ENCODE data around the gene ALPP.
"Not testable (repeated sequence)": the region's sequence is repeated elsewhere in the genome, so short reads cannot be mapped to it uniquely, and the experiment has no call there.

The ALPP gene

DNA sequence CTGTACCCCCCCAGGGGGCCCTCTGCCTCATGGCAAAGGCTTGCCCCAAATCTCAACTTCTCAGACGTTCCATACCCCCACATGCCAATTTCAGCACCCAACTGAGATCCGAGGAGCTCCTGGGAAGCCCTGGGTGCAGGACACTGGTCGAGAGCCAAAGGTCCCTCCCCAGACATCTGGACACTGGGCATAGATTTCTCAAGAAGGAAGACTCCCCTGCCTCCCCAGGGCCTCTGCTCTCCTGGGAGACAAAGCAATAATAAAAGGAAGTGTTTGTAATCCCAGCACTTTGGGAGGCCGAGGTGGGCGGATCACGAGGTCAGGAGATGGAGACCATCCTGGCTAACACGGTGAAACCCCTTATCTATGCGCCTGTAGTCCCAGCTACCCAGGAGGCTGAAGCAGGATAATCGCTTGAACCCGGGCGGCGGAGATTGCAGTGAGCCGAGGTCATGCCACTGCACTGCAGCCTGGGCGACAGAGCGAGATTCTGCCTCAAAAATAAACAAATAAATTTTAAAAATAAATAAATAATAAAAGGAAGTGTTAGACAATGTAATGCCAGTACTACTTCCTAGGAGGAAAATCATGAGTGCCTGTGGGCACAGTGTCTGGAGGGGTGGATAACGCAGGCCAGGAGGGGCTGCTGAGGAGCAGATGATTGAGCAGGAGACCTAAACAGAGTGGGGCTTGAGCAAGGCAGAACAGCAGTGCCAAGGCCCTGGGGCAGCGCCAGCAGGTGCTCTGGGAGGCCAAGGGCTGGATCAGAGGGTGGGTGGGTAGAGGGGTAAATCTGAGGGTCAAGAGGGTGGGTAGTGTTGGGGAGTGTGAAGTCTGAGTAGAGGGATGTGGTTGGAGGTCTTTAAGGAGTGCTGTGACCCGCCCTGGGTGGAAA, 4.0 kb downstream of the ALPP start:
- DNase-seq = no peak

DNA sequence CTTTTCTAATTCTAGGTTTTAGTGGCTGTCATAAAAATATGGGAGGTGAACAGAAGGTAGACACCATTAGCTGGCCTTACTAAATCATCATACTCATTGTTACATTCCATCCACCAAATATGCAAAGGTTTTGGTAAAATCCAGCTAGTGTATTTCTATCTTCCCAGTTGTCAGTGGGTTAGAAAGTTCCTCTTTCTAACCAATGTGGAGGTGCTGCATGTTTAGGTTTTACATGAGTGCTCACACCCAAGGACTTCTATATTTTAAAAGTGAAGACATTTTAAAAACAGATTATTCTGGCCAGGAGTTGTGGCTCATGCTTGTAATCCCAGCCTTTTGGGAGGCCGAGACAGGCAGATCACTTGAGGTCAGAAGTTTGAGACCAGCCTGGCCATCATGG, 5.9 kb downstream of the ALPP start:
- no peak for DNase-seq

DNA sequence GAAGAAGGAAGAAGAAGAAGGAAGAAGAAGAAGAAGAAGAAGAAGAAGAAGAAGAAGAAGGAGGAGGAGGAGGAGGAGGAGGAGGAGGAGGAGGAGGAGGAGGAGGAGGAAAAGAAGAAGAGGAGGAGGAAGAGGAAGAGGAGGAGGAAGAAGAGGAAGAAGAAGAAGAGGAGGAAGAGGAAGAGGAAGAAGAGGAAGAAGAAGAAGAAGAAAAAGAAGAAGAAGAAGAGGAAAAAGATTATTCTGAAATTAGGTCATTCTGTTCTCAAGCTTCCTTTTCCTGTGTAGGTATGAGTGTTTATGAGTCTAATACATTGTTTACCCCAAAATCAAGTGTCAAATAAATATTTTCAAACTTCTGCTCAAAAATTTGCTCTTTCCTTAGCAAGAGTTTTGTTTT, 6.5 kb downstream of the ALPP start:
- DNase-seq = not testable (repeated sequence)

DNA sequence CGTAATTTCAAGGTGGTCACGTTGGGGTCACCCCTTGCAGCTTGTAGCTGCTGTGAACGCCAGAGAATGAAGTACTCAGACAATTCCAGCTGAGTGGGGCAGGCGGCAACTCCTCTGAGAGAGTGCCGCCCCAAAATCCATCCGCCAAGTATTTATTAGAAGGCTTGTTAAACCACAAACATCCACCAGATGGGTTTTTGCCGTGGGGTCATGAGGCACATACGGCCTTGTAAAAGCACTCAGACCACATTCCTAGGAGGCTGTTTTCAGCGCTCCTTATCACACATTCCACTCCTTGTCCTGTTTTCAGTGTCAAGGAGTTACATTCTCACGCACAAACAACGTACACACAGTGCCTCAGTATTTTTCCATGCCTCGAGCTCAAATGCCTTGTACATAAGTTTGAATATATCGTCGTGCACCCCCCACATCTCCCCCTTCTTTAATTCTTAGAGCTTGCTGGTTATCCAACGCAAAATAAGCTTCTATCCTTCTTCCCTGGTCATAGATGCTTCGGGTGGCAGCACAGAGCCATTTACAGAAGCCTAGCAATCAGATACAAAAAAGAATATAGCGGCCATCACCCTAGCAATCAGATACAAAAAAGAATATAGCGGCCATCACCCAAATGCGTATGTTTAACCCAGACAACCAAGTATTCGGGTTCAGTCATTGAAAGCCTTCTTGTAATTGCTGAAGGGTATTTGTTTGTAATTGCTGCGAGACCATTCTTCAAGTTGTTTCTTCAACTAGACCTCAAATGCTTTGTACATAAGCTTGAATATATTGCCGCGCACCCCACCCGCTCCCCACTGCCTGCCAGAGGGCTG, 7.3 kb downstream of the ALPP start:
- DNase-seq = no peak

DNA sequence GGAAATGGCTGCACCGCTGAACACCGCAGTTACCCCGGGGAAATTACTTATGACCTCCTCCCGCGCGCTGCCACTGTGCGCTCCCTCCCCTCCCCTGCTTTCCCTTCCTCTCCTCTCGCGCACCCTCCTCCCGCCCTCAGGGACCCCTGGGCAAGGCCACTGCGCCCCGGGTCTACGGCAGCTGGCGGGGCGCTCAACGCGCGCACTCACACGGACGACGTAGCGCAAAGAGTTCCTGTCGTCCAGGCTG, 7.9 kb downstream of the ALPP start:
- DNase-seq = no peak

DNA sequence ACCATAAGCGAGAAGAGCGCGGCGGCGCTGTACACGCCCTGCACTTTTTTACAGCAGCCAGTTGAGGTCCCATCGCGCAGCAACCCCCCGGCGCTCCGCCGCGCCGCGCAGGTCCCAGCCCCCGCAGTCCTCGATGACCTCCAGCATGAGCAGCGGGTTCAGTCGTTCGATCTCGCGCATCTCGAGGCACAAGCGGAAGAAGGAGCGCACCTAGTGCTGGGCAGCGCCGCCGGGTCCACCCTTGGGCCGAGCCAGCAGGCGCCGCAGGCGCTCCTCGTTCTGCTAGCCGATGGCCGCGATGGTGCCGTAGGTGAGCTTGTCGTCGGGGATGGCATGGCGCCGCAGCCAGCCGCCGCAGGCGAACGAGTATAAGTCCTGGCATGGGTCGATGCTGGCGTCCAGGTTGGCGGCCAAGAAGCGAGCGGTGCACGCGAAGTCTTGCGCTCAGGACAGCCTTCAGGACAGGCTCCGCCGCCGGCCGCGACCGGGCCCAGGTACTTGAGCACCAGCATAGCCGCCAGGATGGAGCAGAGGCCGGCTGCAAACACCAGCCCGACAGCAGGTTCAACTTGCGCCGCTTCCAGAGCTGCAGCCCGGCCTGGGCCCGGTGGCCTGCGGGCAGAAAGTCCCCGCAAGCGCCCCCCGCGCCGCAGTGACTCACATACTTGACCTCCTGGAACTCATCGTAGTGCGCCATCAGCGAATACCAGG, 8.3 kb downstream of the ALPP start:
- DNase-seq = no peak

DNA sequence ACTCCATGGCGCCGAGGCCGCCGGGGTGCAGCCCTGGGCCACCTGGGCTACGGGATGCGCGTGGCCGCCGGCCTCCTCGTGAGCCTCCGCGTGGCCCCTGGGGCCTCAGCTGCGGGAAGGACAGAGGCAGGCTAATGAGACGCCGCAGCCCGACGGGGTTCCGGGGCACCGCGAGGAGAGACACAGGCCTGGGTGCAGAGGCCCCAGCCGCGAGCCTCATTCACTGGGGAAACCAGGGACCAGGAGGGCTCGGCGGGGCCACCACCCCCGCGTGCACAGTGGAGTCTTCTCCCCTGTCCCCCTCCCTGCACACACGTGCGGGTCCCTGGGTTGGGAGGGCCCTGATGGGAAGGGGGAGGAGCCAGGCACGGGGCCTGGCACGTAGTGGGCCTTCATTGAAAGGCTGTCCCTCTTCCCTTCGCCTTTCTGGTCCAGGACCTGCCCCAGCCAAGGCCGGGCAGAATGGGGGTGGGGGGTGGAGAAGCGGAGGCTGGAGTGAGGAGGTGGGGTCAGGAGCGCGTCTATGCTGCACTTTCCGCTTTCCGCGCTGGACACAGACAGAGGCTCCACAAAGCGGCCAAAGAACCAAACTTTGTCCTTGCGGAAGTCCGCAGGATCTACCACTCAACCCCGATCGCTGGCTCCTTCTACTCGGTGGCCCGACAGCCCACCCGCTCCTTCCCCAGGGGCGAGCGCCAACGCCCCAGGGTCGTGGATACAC, 9.1 kb downstream of the ALPP start:
- DNase-seq = no peak

DNA sequence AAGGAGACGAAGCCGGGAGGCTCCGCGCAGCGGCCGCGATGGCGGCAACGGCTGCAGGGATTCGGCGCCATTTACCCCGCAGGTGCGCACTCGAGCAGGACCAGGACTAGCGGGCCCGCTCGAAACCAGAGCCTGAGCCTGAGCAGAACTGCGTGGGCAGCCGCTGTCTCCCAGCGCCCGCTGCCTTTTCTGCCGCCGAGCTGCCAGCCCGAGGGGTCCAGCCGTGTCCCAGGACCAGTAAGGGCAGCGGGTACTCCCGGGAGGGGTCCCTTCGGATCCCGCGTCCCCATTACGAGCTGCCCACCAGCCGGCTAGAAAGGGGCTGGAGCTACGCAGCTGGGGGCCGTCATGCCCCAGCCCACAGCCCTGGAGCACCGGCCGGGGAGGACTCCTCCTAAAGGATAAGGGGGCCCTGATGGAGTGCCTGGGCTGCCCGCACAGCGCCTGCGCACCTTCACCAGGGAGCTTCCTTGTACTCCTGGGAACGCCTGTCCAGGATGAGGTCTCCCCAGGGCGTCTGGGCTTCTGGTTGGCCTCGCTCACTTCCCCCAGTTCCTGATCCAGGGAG, 9.9 kb downstream of the ALPP start:
- no peak for DNase-seq

DNA sequence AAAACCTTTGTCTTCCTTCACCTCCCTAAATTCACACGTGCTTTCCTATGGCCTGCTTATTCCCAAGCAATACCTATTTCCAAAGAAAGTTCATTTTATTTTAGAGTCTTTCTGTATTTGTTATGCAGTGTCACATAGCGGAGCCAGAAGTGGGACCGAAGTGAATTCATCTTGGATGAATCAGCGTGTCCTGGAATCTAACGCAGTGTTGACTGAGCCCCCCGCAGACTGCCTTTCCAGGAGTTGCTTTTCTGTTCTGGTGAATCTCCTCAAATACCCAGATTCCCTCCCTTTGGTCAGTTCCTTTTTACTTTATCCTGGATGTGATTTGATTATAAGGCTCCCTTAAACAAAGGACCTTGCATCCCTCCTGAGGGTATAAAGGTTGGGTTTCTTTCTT, 10.8 kb downstream of the ALPP start:
- DNase-seq = no peak

DNA sequence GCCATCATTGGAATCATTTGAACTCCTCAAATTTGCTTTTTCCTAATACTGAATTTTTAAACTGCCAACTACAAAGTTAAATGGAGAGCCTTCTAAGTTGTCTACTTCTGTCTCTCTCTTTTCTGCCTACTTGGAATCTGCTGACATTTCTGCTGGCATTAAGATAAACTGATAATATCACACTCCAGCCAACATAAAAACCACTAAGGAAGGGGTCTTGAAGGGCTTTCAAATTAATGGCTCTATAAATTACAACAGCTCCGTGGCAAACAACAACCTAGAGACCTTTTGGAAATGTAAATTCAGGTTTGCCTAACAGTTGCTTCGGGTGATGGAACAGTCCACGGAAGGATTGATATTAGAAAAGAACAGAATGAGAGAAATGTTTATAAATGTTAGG, 12.1 kb downstream of the ALPP start:
- no peak for DNase-seq

DNA sequence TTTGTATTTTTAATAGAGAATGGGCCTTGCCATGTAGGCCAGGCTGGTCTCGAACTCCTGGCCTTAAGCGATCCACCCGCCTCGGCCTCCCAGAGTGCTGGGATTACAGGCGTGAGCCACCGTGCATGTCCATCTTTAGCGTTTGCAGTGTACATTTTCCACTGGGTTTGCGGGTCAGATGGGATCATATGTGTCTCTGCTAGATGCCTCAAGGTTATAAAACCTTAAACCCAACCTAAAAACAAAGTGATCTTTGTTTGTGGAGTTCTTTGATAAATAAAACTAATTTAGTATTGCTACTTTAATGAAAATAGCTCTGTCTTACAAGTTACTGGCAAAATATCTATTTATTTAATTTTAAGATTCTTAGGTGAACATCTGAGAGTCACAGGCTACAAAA, 15.0 kb downstream of the ALPP start:
- no peak for DNase-seq

DNA sequence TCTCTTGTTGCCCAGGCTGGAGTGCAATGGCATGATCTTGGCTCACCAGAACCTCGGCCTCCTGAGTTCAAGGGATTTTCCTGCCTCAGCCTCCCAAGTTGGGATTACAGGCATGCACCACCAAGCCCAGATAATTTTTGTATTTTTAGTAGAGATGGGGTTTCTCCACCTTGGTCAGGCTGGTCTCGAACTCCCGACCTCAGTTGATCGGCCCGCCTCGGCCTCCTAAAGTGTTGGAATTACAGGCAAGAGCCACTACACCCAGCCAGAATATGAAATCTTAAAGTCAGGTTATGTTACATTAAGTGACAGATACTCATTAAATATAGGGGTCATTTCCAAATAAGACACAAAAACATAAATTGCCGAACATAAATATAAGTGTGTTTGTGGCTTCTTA, 15.9 kb downstream of the ALPP start:
- not testable (repeated sequence) for DNase-seq

DNA sequence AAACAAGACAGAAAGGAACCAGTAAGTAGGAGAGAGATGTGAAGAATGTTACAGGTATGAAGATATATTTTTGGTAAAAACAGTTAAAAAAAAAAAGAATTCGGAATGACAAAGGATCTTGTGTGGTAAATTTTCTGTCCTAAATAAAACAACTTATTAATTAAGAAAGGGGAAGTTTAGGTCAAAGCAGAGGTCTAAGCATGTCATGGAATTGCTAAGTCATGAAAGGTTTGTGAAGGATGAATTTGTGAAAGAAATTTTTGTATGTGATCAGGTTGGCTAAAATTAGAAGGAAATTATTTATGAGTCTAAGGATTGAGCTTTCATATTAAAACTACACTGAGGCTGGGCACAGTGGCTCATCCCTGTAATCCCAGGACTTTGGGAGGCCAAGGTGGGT, 17.0 kb downstream of the ALPP start:
- no peak for DNase-seq

DNA sequence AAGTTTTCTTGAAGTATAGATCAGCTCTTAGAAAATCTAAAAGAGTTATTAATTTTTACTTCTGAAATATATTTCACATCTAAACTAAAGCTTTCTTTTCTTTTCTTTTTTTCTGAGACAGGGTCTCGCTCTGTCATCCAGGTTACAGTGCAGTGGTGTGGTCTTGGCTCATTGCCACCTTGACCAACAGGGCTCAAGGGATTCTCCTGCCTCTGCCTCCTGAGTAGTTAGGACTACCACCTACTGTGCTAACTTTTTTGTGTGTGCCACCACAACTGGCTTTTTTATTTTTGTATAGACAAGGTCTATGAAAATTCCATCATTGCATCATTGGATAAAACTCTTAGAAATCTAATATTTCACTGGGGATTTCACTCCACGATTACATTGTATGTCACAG, 18.1 kb downstream of the ALPP start:
- DNase-seq = no peak

DNA sequence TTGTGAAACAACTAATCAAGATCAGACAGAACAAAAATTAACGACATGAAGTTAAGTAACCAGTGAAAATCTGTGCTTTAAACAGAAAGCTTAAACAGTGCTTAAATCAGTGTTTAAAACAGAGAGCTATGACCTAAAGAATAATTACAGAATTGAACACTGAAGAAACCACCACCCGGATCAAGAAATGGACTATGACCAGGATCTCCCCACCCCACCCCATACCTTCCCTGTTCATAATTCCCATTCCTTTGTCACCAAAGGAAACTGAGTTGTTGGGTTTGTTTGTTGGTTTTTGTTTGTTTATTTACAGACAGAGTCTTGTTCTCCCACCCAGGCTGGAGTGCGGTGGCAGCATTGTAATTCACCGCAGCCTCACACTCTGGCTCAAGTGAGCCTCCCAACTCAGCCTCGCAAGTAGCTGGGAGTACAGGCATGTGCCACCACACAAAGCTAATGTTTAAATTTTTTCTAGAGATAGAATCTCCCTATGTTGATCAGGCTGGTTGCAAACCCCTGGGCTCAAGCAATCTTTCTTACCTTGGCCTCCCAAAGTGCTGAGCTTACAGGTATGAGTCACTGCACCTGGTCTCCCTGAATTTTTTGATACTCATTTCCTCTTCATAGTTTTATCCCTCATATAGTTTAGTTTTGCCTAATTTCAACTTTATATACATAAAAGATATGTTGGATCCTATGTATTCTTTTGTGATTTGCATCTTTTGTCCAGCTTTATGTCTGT, 19.9 kb downstream of the ALPP start:
- no peak for DNase-seq

DNA sequence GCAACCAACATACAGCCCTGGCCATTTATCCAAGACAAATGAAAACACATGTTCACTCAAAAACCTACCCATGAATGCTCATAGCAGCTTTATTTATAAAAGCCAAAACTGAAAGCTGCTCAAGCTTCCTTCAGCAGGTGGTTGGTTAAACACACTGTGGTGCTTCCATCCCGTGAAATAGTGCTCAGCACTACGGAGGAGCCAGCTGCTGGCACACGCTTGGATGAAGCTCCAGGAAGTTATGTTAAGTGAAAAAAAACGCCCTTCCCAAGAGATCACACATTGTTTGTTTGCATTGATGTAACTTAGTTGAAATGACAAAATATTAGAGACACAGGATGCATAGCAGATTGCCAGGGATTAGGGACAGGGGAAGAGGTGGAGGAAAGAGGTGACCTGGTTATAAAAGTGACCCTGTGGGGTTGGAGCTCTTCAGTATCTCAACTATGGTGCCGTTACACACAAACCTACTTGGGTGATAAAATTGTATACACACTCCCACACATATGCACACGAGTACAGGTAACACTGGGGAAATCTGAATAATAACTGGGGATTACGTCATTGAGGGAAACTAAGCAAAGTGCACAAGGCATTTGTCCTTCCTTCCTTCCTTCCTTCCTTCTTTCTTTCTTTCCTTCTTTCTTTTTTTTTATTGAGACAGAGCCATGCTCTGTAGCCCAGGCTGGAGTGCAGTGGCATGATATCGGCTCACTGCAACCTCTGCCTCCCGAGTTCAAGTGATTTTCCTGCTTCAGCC, 21.9 kb downstream of the ALPP start:
- no peak for DNase-seq

DNA sequence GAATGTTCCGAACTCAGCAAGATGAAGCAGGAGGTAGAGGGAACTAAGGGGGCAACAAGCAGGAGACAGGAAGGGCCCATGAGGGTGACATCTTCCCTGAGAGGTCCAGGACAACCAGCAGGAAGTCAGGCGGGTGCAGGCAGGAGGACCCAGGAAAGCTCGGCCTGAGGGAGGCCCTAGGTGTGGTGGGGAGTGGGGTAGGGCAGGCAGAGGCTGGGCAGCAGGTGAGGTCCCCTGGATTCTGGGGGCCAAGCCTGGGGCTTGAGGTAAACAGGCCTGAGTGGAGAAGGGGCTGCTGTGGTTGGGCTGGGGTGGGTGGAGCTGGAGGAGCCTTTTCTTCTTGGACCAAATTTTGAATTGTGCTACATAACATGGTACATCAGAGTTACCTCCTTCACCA, 24.0 kb downstream of the ALPP start:
- no peak for DNase-seq

DNA sequence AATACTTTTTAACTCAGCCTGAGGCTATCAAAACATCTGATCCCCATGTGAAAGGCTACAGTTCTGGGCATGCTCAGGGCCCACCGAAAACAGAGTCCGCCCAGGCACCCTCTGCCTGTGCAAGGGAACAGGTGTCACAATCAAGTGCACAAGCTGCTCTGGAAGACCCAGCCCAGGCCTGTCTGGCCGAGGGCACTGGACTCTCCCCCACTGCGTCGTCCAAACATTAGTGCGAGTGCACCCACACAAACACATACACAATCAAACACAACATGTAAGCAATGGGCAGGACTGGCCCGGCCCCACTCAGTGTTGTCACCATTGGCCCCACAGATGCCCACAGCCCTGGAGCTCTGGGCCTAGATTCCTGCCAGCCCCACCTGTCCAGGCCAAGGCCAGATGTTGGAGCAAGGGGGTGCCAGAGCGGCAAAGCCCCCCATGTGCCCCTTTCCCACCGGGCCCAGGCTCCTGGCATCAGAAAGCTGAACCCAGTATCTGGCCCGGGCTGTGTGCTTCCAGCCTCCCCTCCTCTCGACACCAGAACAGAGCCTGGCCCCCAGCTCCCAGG, 27.5 kb downstream of the ALPP start:
- no peak for DNase-seq

DNA sequence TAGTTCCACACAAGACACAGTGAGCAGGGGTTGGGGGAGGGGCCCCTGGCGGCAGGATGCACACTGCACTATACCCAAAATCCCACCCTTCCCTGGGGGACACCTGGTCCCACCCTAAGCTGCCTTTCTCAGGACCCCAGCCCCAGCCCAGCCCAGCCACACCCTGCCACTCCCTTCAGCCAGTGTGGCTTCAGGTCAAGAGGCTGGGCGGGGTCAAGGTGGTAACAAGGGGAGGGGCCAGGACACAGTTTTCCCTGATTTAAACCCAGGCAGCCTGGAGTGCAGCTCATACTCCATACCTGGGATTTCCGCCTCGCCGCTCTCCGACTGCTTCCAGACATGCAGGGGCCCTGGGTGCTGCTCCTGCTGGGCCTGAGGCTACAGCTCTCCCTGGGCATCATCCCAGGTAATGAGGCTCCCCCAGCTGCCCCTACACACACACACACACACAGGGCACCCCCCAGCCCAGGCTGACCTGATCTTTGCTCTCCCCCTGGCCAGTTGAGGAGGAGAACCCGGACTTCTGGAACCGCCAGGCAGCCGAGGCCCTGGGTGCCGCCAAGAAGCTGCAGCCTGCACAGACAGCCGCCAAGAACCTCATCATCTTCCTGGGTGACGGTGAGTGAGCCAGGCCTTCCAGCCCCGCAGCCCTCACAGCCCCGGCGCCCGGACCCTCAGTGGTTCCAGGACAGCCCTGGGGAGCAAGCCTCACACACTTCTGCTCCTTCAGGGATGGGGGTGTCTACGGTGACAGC, 28.2 kb downstream of the ALPP start, which contains the start of gene ALPG:
Gene ALPG, plus strand, starts transcription at position 289 of the 755 bp plus-strand sequence. Its CDS starts 51 bp downstream, at position 340.
- no peak for DNase-seq

Data from NCI-H1105 (cell line).